ENCODE measurements around the gene CT45A1. TPM values are rescaled to one million over a fixed set of nuclear protein-coding genes. Genes with fewer than 3 reads are reported as not detected.

CT45A1 gene
- total RNA-seq, 1 donor from 2014 or later: not detected

Other genes starting within 250 kb of the CT45A1 start
- 6.9 TPM for gene INTS6L, start 193.0 kb upstream of the CT45A1 start, total RNA-seq
- gene CT45A3, start 54.6 kb downstream of the CT45A1 start, total RNA-seq: not detected
- gene CT45A5, start 71.9 kb downstream of the CT45A1 start, total RNA-seq: not detected
- not detected for gene CT45A6, start 89.1 kb downstream of the CT45A1 start, total RNA-seq
- gene CT45A2, start 106.4 kb downstream of the CT45A1 start, total RNA-seq: not detected
- not detected for gene CT45A7, start 123.6 kb downstream of the CT45A1 start, total RNA-seq
- not detected for gene CT45A8, start 140.9 kb downstream of the CT45A1 start, total RNA-seq
- not detected for gene CT45A9, start 158.2 kb downstream of the CT45A1 start, total RNA-seq
- not detected for gene CT45A10, start 179.8 kb downstream of the CT45A1 start, total RNA-seq
- not detected for gene SAGE1, start 180.1 kb downstream of the CT45A1 start, total RNA-seq